ENCODE results near the gene PMM2. TPM values are rescaled to one million over a fixed set of nuclear protein-coding genes. Genes with fewer than 3 reads are reported as not detected.

Gene PMM2
- total and polyA plus RNA-seq, 2 donors (not counting 1 experiment from before 2014, with no cell fraction given), result 15.8 to 47.5 TPM

DNA sequence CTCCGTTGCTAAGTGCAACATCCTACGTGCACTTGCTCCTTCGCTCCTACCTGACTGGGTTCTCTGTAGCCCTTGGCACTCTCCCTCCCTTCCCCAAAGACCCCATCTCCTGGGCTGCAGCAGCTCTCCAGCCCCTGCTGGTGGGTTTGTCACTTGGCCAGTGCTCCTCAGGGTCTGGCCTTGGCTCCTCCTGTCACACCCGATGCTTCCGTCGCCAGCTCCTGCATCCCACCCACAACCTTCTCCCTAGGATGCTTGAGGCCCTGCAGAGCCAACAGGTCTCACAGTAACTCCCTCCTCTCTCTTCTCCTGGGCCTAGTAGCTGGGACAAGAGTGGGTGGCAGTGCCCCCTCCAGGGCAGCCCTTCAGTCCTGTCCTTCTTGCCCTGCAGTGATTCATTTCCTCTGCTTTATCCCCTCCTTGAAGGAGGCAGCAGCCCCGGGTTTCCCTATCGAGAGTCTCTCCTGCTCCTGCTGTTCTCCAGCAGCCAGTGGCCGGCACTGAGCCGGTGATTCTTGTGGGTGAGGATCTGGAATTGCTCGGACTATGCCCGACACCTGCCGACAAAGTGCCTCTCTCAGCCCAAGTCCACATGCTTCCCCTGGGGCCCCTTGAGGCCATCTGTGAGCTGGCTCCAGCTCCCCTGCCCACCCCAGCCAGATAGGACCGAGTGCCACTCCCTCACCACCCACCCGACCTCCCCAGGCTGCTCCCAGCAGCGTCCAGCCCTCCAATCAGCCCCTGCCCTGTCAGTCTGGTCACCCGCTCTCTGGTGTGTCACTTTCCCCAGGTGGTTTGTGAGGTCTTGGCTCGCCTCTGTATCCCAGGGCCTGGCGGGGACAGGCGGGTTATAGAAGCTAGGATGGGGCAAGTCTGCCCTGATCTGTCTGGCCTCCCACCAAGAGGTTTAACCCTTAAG is 88.3 kb downstream of the PMM2 start:
- peaks cover 0 to 12% of the 10 kb centered on the region in 2 experiments for H3K36me3 ChIP-seq (replicated peaks in 1 of 2; ENCODE audit: control extremely low read depth in 1 of 2, control insufficient read depth in 1 of 2, extremely low read depth in 1 of 2, insufficient read depth in 2 of 2, low read length in 1 of 2)
- ATAC-seq (ENCODE audit: low read depth) (no peak), DNase-seq (peak; percentile 39)
- no peak overlapping the region for H3K27ac ChIP-seq (ENCODE audit: low read length in 2 of 2)
- peaks cover 0 to under 1% (median 0%) of the 10 kb centered on the region in 3 donors for H3K9me3 ChIP-seq (ENCODE audit: control extremely low read depth in 1 of 3, control insufficient read depth in 2 of 3, insufficient read depth in 1 of 3, low read length in 2 of 3)
- peaks cover 23% of the 10 kb centered on the region for H3K4me1 Mint-ChIP-seq
- peaks cover 5 to 21% of the 10 kb centered on the region in 2 donors for H3K4me1 ChIP-seq (ENCODE audit: control insufficient read depth in 2 of 2, insufficient read depth in 2 of 2, low read length in 2 of 2)
- ChIA-PET CTCF (interaction anchor here (1.2 to 1.3 kb wide), 2 partner anchors 9 to 94 kb away, joined by 3 read pairs; no protein-coding TSS in a partner anchor), POLR2A (interaction anchor here (0.7 kb wide), 1 partner anchor 66 kb away, joined by 3 read pairs; no protein-coding TSS in a partner anchor)
- H3K4me3 Mint-ChIP-seq, result no peak overlapping the region
- H4K20me1 ChIP-seq (ENCODE audit: control insufficient read depth, insufficient read depth, low read length, poor library complexity, severe bottlenecking), result peaks cover 35% of the 10 kb centered on the region
- no peak overlapping the region for H2AFZ ChIP-seq (ENCODE audit: insufficient read depth, low read depth, low read length, poor library complexity, severe bottlenecking)
- peak overlapping the region; percentile 71 for H3K27ac Mint-ChIP-seq
- 24% methylated on average over 18 of the region's 20 CpGs for WGBS (ENCODE audit: insufficient coverage)
- intact Hi-C loops (cut with micrococcal nuclease), result no loop called here
- peaks cover 3% of the 10 kb centered on the region for H3K79me2 ChIP-seq (ENCODE audit: control insufficient read depth, insufficient read depth, low read length)
- H3K4me2 ChIP-seq (replicated peaks; ENCODE audit: low read depth, low read length, poor library complexity, severe bottlenecking), result no peak overlapping the region
- TF ChIP-seq EZH2 (IDR thresholded peaks at IDR 0.05; ENCODE audit: borderline replicate concordance, insufficient read depth, low read depth, low read length, poor library complexity, severe bottlenecking) (no peak), CTCF (IDR thresholded peaks at IDR 0.05) (no peak)
- H3K9me3 Mint-ChIP-seq (ENCODE audit: insufficient read depth), result no peaks in the 10 kb centered on the region
- peaks cover 0 to 11% (median 5%) of the 10 kb centered on the region in 4 experiments for H3K27me3 ChIP-seq (replicated peaks in 1 of 4; ENCODE audit: control extremely low read depth in 1 of 4, control insufficient read depth in 3 of 4, insufficient read depth in 4 of 4, low read length in 3 of 4)
- H3K9ac ChIP-seq (ENCODE audit: low read length), result no peak overlapping the region
- H3K27me3 Mint-ChIP-seq, result peaks cover 12% of the 10 kb centered on the region
- no peak overlapping the region for H3K4me3 ChIP-seq (ENCODE audit: control extremely low read depth in 1 of 5, extremely low read depth in 1 of 5, insufficient read depth in 1 of 5, low read depth in 2 of 5, low read length in 4 of 5)

All from B cell (primary cell).